Skeletal muscle satellite cell (primary cell): ENCODE data around the gene CDK5R2.

Experiments used
- H3K27me3 ChIP-seq: 2 replicates; pipeline ENCODE4 v1.7.0; 2013; ENCODE audit warnings: low read length; ENCODE audit not compliant: control insufficient read depth, insufficient read depth
- H3K36me3 ChIP-seq: 2 replicates; pipeline ENCODE4 v1.7.0; 2013; ENCODE audit warnings: mild to moderate bottlenecking, control low read depth, low read length; ENCODE audit not compliant: insufficient read depth
- H3K4me1 ChIP-seq: 2 replicates; pipeline ENCODE4 v1.7.0; 2013; ENCODE audit warnings: low read length; ENCODE audit not compliant: control insufficient read depth, insufficient read depth
- H3K4me2 ChIP-seq: 2 replicates; pipeline ENCODE4 v1.7.0; 2013; ENCODE audit warnings: mild to moderate bottlenecking, low read length
- H3K4me3 ChIP-seq: 2 replicates; pipeline ENCODE4 v1.7.0; 2013; ENCODE audit warnings: low read length
- H3K9ac ChIP-seq: 2 replicates; pipeline ENCODE4 v1.7.0; 2013; ENCODE audit warnings: mild to moderate bottlenecking, low read depth, low read length, moderate library complexity
- H3K9me3 ChIP-seq: replicated peaks from 2 replicates; pipeline ENCODE4 v1.7.0; 2013; ENCODE audit warnings: mild to moderate bottlenecking, control low read depth, low read length

CDK5R2 gene

DNA sequence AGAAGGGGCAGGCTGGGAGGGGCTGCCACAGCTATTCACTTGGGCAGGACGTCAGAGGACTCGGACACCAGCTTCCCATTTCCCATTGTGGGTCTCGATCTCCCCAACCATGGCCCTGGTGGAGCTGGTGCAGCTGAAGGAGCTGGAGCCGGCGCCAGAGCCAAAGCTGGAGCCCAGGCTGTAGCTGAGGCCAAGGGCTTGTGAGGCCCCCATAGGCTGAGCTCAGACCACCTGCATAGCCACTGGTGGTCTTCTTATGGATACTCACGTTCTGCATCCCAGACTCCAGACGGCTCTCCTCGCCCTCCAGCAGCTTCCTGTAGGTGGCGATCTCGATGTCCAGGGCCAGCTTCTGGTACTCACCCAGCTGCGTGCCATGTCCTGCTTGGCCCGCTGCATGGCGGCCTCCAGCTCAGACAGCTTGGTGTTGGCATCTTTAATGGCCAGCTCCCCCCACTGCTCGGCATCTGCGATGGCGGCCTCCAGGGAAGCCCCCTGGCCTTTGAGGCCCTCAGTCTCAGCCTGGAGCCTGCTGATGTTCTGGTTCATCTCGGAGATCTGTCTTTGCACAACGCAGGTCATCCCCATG is 6.0 kb upstream of the CDK5R2 start:
- Histone ChIP-seq H3K9ac (no peak overlapping the region), H3K27me3 (peaks cover 85% of the 10 kb centered on the region)

GRCh38 chr2:218954541-218955300 is 4.7 kb upstream of the CDK5R2 start:
- Histone ChIP-seq H3K4me1 (no peaks in the 10 kb centered on the region), H3K27me3 (peaks cover 85% of the 10 kb centered on the region), H3K4me3 (no peak overlapping the region), H3K36me3 (no peaks in the 10 kb centered on the region), H3K9me3 (no peaks in the 10 kb centered on the region), H3K4me2 (no peak overlapping the region), H3K9ac (no peak overlapping the region)

More for the DNA sequence above, 6.0 kb upstream of the CDK5R2 start:
- H3K4me2 ChIP-seq: no peak overlapping the region
- H3K4me1 ChIP-seq: no peaks in the 10 kb centered on the region
- no peaks in the 10 kb centered on the region for H3K36me3 ChIP-seq
- no peak overlapping the region for H3K4me3 ChIP-seq
- no peaks in the 10 kb centered on the region for H3K9me3 ChIP-seq

- H3K4me3 ChIP-seq: no peak overlapping the region
- no peak overlapping the region for H3K4me2 ChIP-seq
- no peaks in the 10 kb centered on the region for H3K9me3 ChIP-seq
- H3K4me1 ChIP-seq: peaks cover 6% of the 10 kb centered on the region
- H3K27me3 ChIP-seq: peaks cover 86% of the 10 kb centered on the region
- H3K36me3 ChIP-seq: no peaks in the 10 kb centered on the region
- H3K9ac ChIP-seq: no peak overlapping the region
Measured at GRCh38 chr2:218956039-218956438, 3.4 kb upstream of the CDK5R2 start.

DNA sequence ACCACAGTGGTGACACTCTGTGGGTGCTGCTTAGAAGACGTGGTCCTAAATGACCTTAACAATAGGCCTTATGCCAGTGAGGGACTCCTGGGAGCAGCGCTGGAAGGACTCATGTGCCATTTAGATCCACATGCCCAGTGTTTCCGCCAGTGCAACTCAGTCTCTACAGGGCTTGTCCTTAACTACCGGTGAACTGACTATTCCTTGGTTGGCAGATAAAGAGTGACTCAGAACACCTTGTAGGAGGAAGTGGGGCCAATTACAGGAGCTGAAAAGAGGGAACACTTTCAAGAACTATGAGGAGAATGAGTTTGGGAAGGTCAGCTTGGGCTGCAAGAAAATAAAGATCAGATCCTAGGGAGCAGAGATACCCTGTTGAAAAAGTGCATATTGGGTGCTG is 1.8 kb upstream of the CDK5R2 start:
- no peaks in the 10 kb centered on the region for H3K36me3 ChIP-seq
- peaks cover 6% of the 10 kb centered on the region for H3K4me1 ChIP-seq
- H3K9me3 ChIP-seq: no peaks in the 10 kb centered on the region
- H3K27me3 ChIP-seq: peaks cover 94% of the 10 kb centered on the region
- no peak overlapping the region for H3K9ac ChIP-seq
- no peak overlapping the region for H3K4me2 ChIP-seq
- no peak overlapping the region for H3K4me3 ChIP-seq

DNA sequence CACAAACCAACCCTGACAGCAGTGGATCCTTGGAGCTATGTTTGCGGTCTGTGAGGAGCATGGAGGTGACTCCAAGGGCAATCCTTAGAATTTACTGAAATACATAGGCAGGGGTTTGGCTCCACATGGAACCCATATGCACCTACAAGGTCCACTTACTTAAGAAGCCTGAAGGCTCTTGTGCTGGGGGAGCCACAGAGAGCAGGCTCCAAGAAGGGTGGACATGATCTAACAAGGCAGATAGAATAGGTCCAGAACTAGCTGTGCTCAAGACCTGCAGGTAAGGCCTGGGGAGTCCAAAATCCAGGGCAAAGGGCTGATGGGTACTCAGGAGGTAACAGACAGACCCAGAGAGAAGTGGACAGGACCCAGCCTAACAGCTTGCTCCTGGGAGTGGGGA is 1.2 kb upstream of the CDK5R2 start:
- no peak overlapping the region for H3K9ac ChIP-seq
- H3K36me3 ChIP-seq: no peaks in the 10 kb centered on the region
- no peaks in the 10 kb centered on the region for H3K9me3 ChIP-seq
- H3K4me1 ChIP-seq: peaks cover 9% of the 10 kb centered on the region
- H3K27me3 ChIP-seq: peaks cover 93% of the 10 kb centered on the region
- H3K4me3 ChIP-seq: no peak overlapping the region
- H3K4me2 ChIP-seq: no peak overlapping the region

DNA sequence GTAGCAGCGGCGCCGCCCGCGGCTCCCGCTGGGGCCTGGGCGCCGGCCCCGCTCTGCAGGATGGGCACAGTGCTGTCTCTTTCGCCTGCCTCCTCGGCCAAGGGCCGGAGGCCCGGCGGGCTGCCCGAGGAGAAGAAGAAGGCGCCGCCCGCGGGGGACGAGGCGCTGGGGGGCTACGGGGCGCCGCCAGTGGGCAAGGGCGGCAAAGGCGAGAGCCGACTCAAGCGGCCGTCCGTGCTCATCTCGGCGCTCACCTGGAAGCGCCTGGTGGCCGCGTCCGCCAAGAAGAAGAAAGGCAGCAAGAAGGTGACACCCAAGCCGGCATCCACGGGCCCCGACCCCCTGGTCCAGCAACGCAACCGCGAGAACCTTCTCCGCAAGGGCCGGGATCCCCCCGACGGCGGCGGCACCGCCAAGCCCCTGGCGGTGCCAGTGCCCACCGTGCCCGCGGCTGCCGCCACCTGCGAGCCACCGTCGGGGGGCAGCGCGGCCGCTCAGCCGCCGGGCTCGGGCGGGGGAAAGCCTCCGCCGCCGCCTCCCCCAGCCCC is 369 bp downstream of the CDK5R2 start:
- H3K27me3 ChIP-seq: peaks cover 85% of the 10 kb centered on the region

DNA sequence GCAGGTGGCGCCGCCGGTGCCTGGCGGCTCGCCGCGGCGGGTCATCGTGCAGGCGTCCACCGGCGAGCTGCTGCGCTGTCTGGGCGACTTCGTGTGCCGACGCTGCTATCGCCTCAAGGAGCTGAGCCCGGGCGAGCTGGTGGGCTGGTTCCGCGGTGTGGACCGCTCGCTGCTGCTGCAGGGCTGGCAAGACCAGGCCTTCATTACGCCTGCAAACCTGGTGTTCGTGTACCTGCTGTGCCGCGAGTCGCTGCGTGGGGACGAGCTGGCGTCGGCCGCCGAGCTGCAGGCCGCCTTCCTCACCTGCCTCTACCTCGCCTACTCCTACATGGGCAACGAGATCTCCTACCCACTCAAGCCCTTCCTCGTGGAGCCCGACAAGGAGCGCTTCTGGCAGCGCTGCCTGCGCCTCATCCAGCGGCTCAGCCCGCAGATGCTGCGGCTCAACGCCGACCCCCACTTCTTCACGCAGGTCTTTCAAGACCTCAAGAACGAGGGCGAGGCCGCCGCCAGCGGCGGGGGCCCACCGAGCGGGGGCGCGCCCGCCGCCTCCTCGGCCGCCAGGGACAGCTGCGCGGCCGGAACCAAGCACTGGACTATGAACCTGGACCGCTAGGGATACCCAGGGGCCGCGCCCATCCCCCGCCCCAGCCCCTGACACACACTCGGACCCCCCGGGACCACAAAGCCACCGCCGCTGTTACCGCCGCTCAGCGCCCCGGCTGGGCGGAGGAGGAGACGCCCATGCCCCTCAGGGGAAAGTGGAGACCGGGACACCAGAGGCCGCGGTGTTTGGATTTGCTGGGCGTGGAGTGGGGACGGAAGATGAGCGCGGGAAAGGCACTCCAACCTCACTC is 1.1 kb downstream of the CDK5R2 start:
- Histone ChIP-seq H3K27me3 (peaks cover 78% of the 10 kb centered on the region), H3K4me1 (peaks cover 22% of the 10 kb centered on the region), H3K4me3 (no peak overlapping the region), H3K9ac (no peak overlapping the region), H3K4me2 (no peak overlapping the region), H3K36me3 (no peaks in the 10 kb centered on the region), H3K9me3 (no peaks in the 10 kb centered on the region)

More for the DNA sequence above, 369 bp downstream of the CDK5R2 start:
- no peaks in the 10 kb centered on the region for H3K9me3 ChIP-seq
- peak overlapping the region; percentile 79 for H3K4me2 ChIP-seq
- H3K36me3 ChIP-seq: no peaks in the 10 kb centered on the region
- H3K4me1 ChIP-seq: peaks cover 22% of the 10 kb centered on the region
- no peak overlapping the region for H3K9ac ChIP-seq
- H3K4me3 ChIP-seq: peak overlapping the region; percentile 66

- H3K9ac ChIP-seq: no peak overlapping the region
- no peak overlapping the region for H3K4me2 ChIP-seq
- peaks cover 22% of the 10 kb centered on the region for H3K4me1 ChIP-seq
- no peaks in the 10 kb centered on the region for H3K9me3 ChIP-seq
- no peak overlapping the region for H3K4me3 ChIP-seq
- H3K36me3 ChIP-seq: no peaks in the 10 kb centered on the region
- peaks cover 72% of the 10 kb centered on the region for H3K27me3 ChIP-seq
Measured at GRCh38 chr2:218961229-218961628, 1.8 kb downstream of the CDK5R2 start.

- Histone ChIP-seq H3K4me1 (peaks cover 22% of the 10 kb centered on the region), H3K27me3 (peaks cover 68% of the 10 kb centered on the region), H3K4me3 (no peak overlapping the region), H3K36me3 (no peaks in the 10 kb centered on the region), H3K9me3 (no peaks in the 10 kb centered on the region), H3K9ac (no peak overlapping the region), H3K4me2 (no peak overlapping the region)
Measured at GRCh38 chr2:218961651-218962570, 2.4 kb downstream of the CDK5R2 start.

GRCh38 chr2:218962859-218963492 is 3.5 kb downstream of the CDK5R2 start:
- no peak overlapping the region for H3K9ac ChIP-seq
- peak overlapping the region; percentile 58 for H3K4me2 ChIP-seq
- H3K4me3 ChIP-seq: peak overlapping the region; percentile 29
- H3K9me3 ChIP-seq: no peaks in the 10 kb centered on the region
- H3K27me3 ChIP-seq: peaks cover 62% of the 10 kb centered on the region
- peaks cover 22% of the 10 kb centered on the region for H3K4me1 ChIP-seq
- H3K36me3 ChIP-seq: no peaks in the 10 kb centered on the region
